SJCRH30 (cell line): ENCODE measurements around the gene LDAF1. TPM values are rescaled to one million over a fixed set of nuclear protein-coding genes. Genes with fewer than 3 reads are reported as not detected.
"Not testable (repeated sequence)": the region's sequence is repeated elsewhere in the genome, so short reads cannot be mapped to it uniquely, and the experiment has no call there.

Source experiments
- DNase-seq, 2 experiments: peaks; one replicate each; pipeline ENCODE4 v3.0.0-alpha.2; 2015 to 2020
- H3K27ac ChIP-seq: fragments of 250-450 bp; sonication (Bioruptor Pico); 2 replicates; pipeline ENCODE4 v1.5.1; 2020; ENCODE audit warnings: mild to moderate bottlenecking, moderate library complexity
- H3K27me3 ChIP-seq: fragments of 250-450 bp; sonication (Bioruptor Pico); 2 replicates; pipeline ENCODE4 v1.5.1; 2020; ENCODE audit warnings: mild to moderate bottlenecking, moderate library complexity
- H3K36me3 ChIP-seq: fragments of 250-450 bp; sonication (Bioruptor Pico); 2 replicates; pipeline ENCODE4 v1.5.1; 2020; ENCODE audit warnings: mild to moderate bottlenecking, moderate library complexity
- H3K4me1 ChIP-seq: fragments of 250-450 bp; sonication (Bioruptor Pico); 2 replicates; pipeline ENCODE4 v1.5.1; 2020; ENCODE audit warnings: mild to moderate bottlenecking, moderate library complexity
- H3K4me3 ChIP-seq: fragments of 250-450 bp; sonication (Bioruptor Pico); 2 replicates; pipeline ENCODE4 v1.5.1; 2020; ENCODE audit warnings: mild to moderate bottlenecking, moderate library complexity
- H3K9me3 ChIP-seq: fragments of 250-450 bp; sonication (Bioruptor Pico); replicated peaks from 2 replicates; pipeline ENCODE4 v1.5.1; 2020; ENCODE audit warnings: mild to moderate bottlenecking, moderate library complexity
- total RNA-seq: library from RNA; depleted of rRNA; stranded (reverse); fragments of >200 nt; shearing (Covaris generic); gene quantifications from 2 replicates; pipeline ENCODE4 v1.2.3, GENCODE V29; 2014; rRNA removed

LDAF1 gene
- total RNA-seq: 5.5 and 6.8 TPM in 2 replicates

- no peaks in the 10 kb centered on the region for H3K4me1 ChIP-seq
- peak; percentile 68 to 78 for DNase-seq
- H3K4me3 ChIP-seq: peak within 1 kb of the TSS; percentile 84
- no peaks in the 10 kb centered on the region; the same call in 1 of the 2 replicates for H3K27me3 ChIP-seq
- H3K9me3 ChIP-seq: no peaks in the 10 kb centered on the region
- peak within 1 kb of the TSS; percentile 27 for H3K27ac ChIP-seq
- no peaks in the 10 kb centered on the region for H3K36me3 ChIP-seq
Measured at GRCh38 chr16:21158208-21159110, at the start of gene LDAF1. Gene LDAF1 (plus strand): TSS chr16:21158674. CDS start chr16:21161183, 2,509 bp downstream.

GRCh38 chr16:21115551-21115950, 42.9 kb upstream of the LDAF1 start:
- not testable (repeated sequence) for H3K9me3 ChIP-seq, H3K27me3 ChIP-seq, DNase-seq, H3K4me1 ChIP-seq, H3K27ac ChIP-seq, H3K36me3 ChIP-seq
- H3K4me3 ChIP-seq: peak overlapping the region; percentile 43

GRCh38 chr16:21116148-21116693, 42.3 kb upstream of the LDAF1 start:
- DNase-seq: peak; percentile 35 to 59
- H3K4me3 ChIP-seq: peak overlapping the region; percentile 43

GRCh38 chr16:21117567-21117966, 40.9 kb upstream of the LDAF1 start:
- no peak for DNase-seq
- no peak overlapping the region for H3K27ac ChIP-seq
- H3K27me3 ChIP-seq: no peaks in the 10 kb centered on the region
- H3K4me1 ChIP-seq: no peaks in the 10 kb centered on the region
- no peak overlapping the region for H3K4me3 ChIP-seq
- H3K9me3 ChIP-seq: 0 out of 2 replicates have a peak, but pooled peaks cover 4% of the 10 kb centered on the region
- no peaks in the 10 kb centered on the region for H3K36me3 ChIP-seq

More at GRCh38 chr16:21116148-21116693, 42.3 kb upstream of the LDAF1 start:
- no peak overlapping the region for H3K27ac ChIP-seq
- no peaks in the 10 kb centered on the region for H3K4me1 ChIP-seq
- H3K36me3 ChIP-seq: no peaks in the 10 kb centered on the region
- no peaks in the 10 kb centered on the region for H3K27me3 ChIP-seq
- 0 out of 2 replicates have a peak, but pooled peaks cover 4% of the 10 kb centered on the region for H3K9me3 ChIP-seq

GRCh38 chr16:21120976-21121520, 37.4 kb upstream of the LDAF1 start:
- no peaks in the 10 kb centered on the region for H3K27me3 ChIP-seq
- H3K4me3 ChIP-seq: no peak overlapping the region

GRCh38 chr16:21125191-21125590, 33.3 kb upstream of the LDAF1 start:
- no peak for DNase-seq
- H3K4me3 ChIP-seq: no peak overlapping the region
- H3K4me1 ChIP-seq: no peaks in the 10 kb centered on the region
- H3K27me3 ChIP-seq: no peaks in the 10 kb centered on the region
- no peaks in the 10 kb centered on the region for H3K9me3 ChIP-seq
- no peak overlapping the region for H3K27ac ChIP-seq
- no peaks in the 10 kb centered on the region for H3K36me3 ChIP-seq

More at GRCh38 chr16:21120976-21121520, 37.4 kb upstream of the LDAF1 start:
- Histone ChIP-seq H3K27ac (no peak overlapping the region), H3K4me1 (no peaks in the 10 kb centered on the region), H3K36me3 (no peaks in the 10 kb centered on the region), H3K9me3 (no peaks in the 10 kb centered on the region)
- no peak for DNase-seq

- no peak overlapping the region for H3K4me3 ChIP-seq
- H3K9me3 ChIP-seq: no peaks in the 10 kb centered on the region
- H3K4me1 ChIP-seq: no peaks in the 10 kb centered on the region
- no peak for DNase-seq
- no peaks in the 10 kb centered on the region for H3K36me3 ChIP-seq
- H3K27me3 ChIP-seq: no peaks in the 10 kb centered on the region
- H3K27ac ChIP-seq: no peak overlapping the region
Measured at GRCh38 chr16:21126518-21126917, 32.0 kb upstream of the LDAF1 start.

- Histone ChIP-seq H3K9me3 (no peaks in the 10 kb centered on the region), H3K27me3 (no peaks in the 10 kb centered on the region), H3K4me3 (no peak overlapping the region), H3K4me1 (no peaks in the 10 kb centered on the region), H3K27ac (no peak overlapping the region), H3K36me3 (no peaks in the 10 kb centered on the region)
- DNase-seq: no peak
Measured at GRCh38 chr16:21128991-21129390, 29.5 kb upstream of the LDAF1 start.

GRCh38 chr16:21130811-21131210, 27.7 kb upstream of the LDAF1 start:
- no peak overlapping the region for H3K4me3 ChIP-seq
- DNase-seq: no peak
- no peaks in the 10 kb centered on the region for H3K27me3 ChIP-seq
- no peaks in the 10 kb centered on the region for H3K4me1 ChIP-seq
- H3K27ac ChIP-seq: no peak overlapping the region
- no peaks in the 10 kb centered on the region for H3K9me3 ChIP-seq
- H3K36me3 ChIP-seq: no peaks in the 10 kb centered on the region

- no peak overlapping the region for H3K4me3 ChIP-seq
- no peak overlapping the region for H3K27ac ChIP-seq
- H3K4me1 ChIP-seq: no peaks in the 10 kb centered on the region
- no peak for DNase-seq
- no peaks in the 10 kb centered on the region for H3K36me3 ChIP-seq
- H3K9me3 ChIP-seq: no peaks in the 10 kb centered on the region
- H3K27me3 ChIP-seq: no peaks in the 10 kb centered on the region
Measured at GRCh38 chr16:21134053-21134452, 24.4 kb upstream of the LDAF1 start.

GRCh38 chr16:21145738-21146137, 12.7 kb upstream of the LDAF1 start:
- Histone ChIP-seq H3K27ac (no peak overlapping the region), H3K27me3 (0 out of 2 replicates have a peak, but pooled peaks cover 2% of the 10 kb centered on the region), H3K9me3 (no peaks in the 10 kb centered on the region), H3K4me1 (no peaks in the 10 kb centered on the region), H3K36me3 (no peaks in the 10 kb centered on the region), H3K4me3 (no peak overlapping the region)
- no peak for DNase-seq

- Histone ChIP-seq H3K4me1 (no peaks in the 10 kb centered on the region), H3K27ac (no peak within 1 kb of the TSS), H3K4me3 (no peak within 1 kb of the TSS), H3K27me3 (peaks cover 5% of the 10 kb centered on the region; the same call in 1 of the 2 replicates), H3K36me3 (no peaks in the 10 kb centered on the region), H3K9me3 (no peaks in the 10 kb centered on the region)
- no peak for DNase-seq
Measured at GRCh38 chr16:21150375-21151001, 8.0 kb upstream of the LDAF1 start, which contains the start of gene DNAH3. Gene DNAH3 (minus strand): TSS chr16:21150846. CDS start chr16:21150319, 527 bp downstream.

- H3K9me3 ChIP-seq, H3K4me3 ChIP-seq, DNase-seq, H3K36me3 ChIP-seq, H3K27ac ChIP-seq, H3K27me3 ChIP-seq, H3K4me1 ChIP-seq: not testable (repeated sequence)
Measured at GRCh38 chr16:21152160-21153030, 6.1 kb upstream of the LDAF1 start.

GRCh38 chr16:21153124-21153729, 5.2 kb upstream of the LDAF1 start:
- not testable (repeated sequence) for H3K4me3 ChIP-seq, H3K9me3 ChIP-seq, H3K27me3 ChIP-seq, H3K4me1 ChIP-seq, H3K27ac ChIP-seq, H3K36me3 ChIP-seq, DNase-seq
